NCI-H345 treated with DMSO at 0.1 percent for 48 hours (cell line): ENCODE results near the gene IFT88.
"Not testable (repeated sequence)": the region's sequence is repeated elsewhere in the genome, so short reads cannot be mapped to it uniquely, and the experiment has no call there.

Experiments
- DNase-seq: peaks from one replicate; lab custom pipeline; 2025; ENCODE audit not compliant: unreplicated experiment; lab: John Stamatoyannopoulos, UW

Gene IFT88

GRCh38 chr13:20616059-20616797 lies 49.3 kb downstream of the IFT88 start:
- no peak for DNase-seq

- no peak for DNase-seq
These were observed 56.0 kb downstream of the IFT88 start for GRCh38 chr13:20623000-20623399.

GRCh38 chr13:20624213-20624612 lies 57.3 kb downstream of the IFT88 start:
- DNase-seq, result no peak

GRCh38 chr13:20633802-20634201 lies 66.8 kb downstream of the IFT88 start:
- DNase-seq, result no peak

- DNase-seq, result no peak
These were observed 69.1 kb downstream of the IFT88 start for GRCh38 chr13:20636079-20636478.

- no peak for DNase-seq
These were observed 70.9 kb downstream of the IFT88 start for GRCh38 chr13:20637811-20638210.

- no peak for DNase-seq
These were observed 80.8 kb downstream of the IFT88 start for GRCh38 chr13:20647758-20648157.

- no peak for DNase-seq
These were observed 86.0 kb downstream of the IFT88 start for GRCh38 chr13:20652946-20653345.

- DNase-seq, result no peak
These were observed 87.2 kb downstream of the IFT88 start for GRCh38 chr13:20654156-20654555.

GRCh38 chr13:20658451-20659040 lies 91.6 kb downstream of the IFT88 start:
- no peak for DNase-seq

GRCh38 chr13:20664351-20664750 lies 97.4 kb downstream of the IFT88 start:
- DNase-seq, result no peak

GRCh38 chr13:20666948-20667347 lies 100.0 kb downstream of the IFT88 start:
- DNase-seq, result no peak

- no peak for DNase-seq
These were observed 101.0 kb downstream of the IFT88 start for GRCh38 chr13:20667857-20668437.

- no peak for DNase-seq
These were observed 102.2 kb downstream of the IFT88 start for GRCh38 chr13:20669162-20669561.

- DNase-seq, result no peak
These were observed 104.8 kb downstream of the IFT88 start for GRCh38 chr13:20671789-20672188.

GRCh38 chr13:20672772-20673171 lies 105.8 kb downstream of the IFT88 start:
- DNase-seq, result no peak

- DNase-seq, result no peak
These were observed 106.8 kb downstream of the IFT88 start for GRCh38 chr13:20673715-20674114.

GRCh38 chr13:20676213-20676612 lies 109.3 kb downstream of the IFT88 start:
- DNase-seq, result no peak

GRCh38 chr13:20678606-20679005 lies 111.6 kb downstream of the IFT88 start:
- DNase-seq, result not testable (repeated sequence)

GRCh38 chr13:20679879-20680278 lies 112.9 kb downstream of the IFT88 start:
- no peak for DNase-seq

- DNase-seq, result no peak
These were observed 113.6 kb downstream of the IFT88 start for GRCh38 chr13:20680416-20681080.

GRCh38 chr13:20681481-20681880 lies 114.5 kb downstream of the IFT88 start:
- DNase-seq, result not testable (repeated sequence)
